Heart left ventricle (tissue), 13 donors: ENCODE data around the gene FAM3D.
"Not testable (repeated sequence)": the region's sequence is repeated elsewhere in the genome, so short reads cannot be mapped to it uniquely, and the experiment has no call there.

ENCODE experiments used
- CTCF ChIP-seq, 12 donors: fragments of 200-600 bp; sonication (generic) in 4 of 12; IDR thresholded peaks; one replicate each; pipeline versions ENCODE4 v1.5.0 to v1.8.0; 2018 to 2022; ENCODE audit warnings: antibody characterized with exemption in 12 of 12, mild to moderate bottlenecking in 5 of 12
- POLR2A ChIP-seq, 2 donors: fragments of 450-650 bp; IDR thresholded peaks; one replicate each; pipeline ENCODE4 v1.6.1; 2017; ENCODE audit warnings: antibody characterized with exemption in 2 of 2, mild to moderate bottlenecking in 2 of 2, moderate library complexity in 2 of 2
- donor health status: ischemic (EF 13 %, LVEDD 7.1; RV severe dilation, severe dysfunction).
- donor health status: DM: no; HTN: yes; CAD: no.
- donor health status: DM: no; HTN: no; CAD: no.
- donor health status: ischemic (EF 25% LVEDD 6.9; RV normal size, moderate dysfunction).
- donor health status: ischemic (EF 25% LVEDD 5.7; RV mildly dilated, moderate dysfunction).
- donor health status: ischemic (EF 35%, LVEDD 5.7; RV mildly dilated, moderate dysfunction).
- donor health status: nonischemic (EF 11% LVEDD 7.7; RV severe dilation, severe dysfunction).
- donor health status: DM: yes; HTN: yes; CAD: no.
- donor health status: PGD.
- donor health status: ischemic (EF 29% LVEDD 5.4; RV normal size, mild dysfunction).
- donor health status: nonischemic (EF 23%, LVEDD 6.1; RV moderate dilation, normal function).

DNA sequence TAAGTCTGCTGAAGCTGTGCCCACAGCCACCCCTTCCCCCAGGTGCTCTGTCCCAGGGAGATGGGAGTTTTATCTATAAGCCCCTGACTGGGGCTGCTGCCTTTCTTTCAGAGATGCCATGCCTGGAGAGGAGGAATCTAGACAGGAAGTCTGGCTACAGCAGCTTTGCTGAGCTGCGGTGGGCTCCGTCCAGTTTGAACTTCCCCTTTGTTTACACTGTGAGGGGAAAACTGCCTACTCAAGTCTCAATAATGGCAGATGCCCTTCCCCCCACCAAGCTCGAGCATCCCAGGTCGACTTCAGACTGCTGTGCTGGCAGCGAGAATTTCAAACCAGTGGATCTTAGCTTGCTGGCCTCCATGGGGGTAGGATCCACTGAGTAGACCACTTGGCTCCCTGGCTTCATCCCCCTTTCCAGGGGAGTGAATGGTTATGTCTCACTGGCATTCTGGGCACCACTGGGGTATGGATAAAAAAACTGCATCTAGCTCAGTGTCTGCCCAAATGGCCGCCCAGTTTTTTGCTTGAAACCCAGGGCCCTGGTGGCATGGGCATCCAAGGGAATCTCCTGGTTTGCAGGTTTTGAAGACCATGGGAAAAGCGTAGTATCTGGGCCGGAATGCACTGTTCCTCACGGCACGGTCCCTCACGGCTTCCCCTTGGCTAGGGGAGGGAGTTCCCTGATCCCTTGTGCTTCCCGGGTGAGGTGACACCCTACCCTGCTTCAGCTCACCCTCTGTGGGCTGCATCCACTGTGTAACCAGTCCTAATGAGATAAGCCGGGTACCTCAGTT, 11.8 kb upstream of the FAM3D start:
- TF ChIP-seq CTCF, POLR2A (IDR thresholded peaks at IDR 0.05): not testable (repeated sequence)
